ENCODE results near the gene TMCO4.
A peak's percentile ranks its signal among the peaks of the same experiment; 100 is the strongest.

Gene TMCO4

DNA sequence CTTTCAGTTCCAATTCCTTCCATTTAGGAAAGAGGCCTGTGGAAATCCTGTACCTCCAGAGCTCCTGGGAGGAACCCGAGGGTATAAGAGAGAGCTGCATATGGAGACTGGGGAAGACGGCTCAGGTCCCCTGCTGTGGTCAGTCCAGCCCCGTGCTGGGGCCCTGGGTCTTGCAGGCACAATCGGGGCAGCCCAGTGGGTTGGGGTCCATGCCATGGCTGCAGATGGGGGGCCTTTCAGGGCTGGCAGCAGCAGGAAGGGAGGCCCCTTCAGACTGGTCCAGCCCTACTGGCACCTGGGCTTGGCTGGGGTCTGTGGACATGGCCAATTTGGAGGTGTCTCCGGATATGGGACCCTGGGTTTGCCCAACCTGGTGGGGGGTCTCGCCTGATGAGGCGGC, 116.8 kb downstream of the TMCO4 start:
- DNase-seq: no peak

DNA sequence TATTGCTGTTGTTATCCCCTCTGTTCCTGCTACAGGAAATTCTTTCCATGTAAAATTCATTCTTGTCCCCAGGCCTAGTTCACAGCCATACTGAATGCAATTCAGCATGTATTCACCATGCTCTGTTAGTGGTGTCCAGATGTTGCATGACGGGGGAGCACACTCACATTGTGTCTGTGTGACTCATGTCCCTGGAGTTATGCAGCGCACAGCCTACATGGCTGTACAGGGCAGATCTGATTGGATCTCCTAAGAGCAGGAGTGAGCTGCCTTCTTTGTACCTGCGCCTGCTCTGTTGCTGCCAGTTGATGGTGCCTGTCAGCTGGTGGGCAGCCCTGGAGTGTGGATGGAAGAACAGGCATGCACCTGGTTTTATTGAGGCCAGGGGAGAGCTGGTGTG, 117.5 kb downstream of the TMCO4 start:
- DNase-seq: peak; percentile 56

DNA sequence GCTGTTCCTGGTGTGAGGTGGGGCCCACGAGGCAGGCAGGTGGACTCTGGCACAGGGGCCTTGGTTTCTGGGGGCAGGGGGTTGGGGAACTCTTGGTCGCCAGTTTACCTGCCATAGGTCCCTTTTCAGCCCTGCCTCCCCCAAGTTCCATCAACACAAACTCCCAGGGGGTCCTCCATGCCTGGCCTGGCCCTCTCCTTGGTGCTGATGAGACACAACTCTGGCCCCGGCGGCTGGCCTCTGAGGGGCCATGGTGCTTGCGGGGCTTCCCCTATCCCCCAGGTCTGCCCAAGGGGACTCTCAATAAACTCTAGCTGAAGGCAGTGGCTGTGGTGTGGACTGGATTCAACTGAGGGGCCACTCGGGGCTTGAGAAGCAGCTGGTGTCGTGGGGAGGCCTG, 119.1 kb downstream of the TMCO4 start:
- DNase-seq: no peak

DNA sequence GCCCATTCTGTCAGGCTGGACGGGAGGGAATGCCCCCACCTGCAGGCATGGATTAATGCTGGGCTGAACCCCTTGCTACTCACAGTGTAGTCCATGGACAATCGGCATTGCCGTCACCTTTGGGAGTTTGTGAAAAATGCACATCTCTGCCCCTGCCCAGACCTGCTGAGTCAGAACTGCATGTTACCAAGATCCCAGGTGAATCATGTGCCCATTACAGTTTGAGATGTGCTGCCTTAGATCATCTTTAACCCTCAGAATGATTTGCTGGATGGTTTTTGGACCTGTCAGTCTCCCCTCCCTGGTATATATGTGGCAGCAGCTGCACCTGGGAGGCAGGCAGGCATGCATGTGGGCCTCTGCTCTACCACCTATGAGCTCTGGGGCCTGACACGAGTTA, 120.0 kb downstream of the TMCO4 start:
- DNase-seq: no peak

DNA sequence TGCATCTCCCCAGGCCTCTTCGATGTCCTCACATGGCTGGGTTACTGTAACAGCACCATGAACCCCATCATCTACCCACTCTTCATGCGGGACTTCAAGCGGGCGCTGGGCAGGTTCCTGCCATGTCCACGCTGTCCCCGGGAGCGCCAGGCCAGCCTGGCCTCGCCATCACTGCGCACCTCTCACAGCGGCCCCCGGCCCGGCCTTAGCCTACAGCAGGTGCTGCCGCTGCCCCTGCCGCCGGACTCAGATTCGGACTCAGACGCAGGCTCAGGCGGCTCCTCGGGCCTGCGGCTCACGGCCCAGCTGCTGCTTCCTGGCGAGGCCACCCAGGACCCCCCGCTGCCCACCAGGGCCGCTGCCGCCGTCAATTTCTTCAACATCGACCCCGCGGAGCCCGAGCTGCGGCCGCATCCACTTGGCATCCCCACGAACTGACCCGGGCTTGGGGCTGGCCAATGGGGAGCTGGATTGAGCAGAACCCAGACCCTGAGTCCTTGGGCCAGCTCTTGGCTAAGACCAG, 120.7 kb downstream of the TMCO4 start:
- DNase-seq: no peak

DNA sequence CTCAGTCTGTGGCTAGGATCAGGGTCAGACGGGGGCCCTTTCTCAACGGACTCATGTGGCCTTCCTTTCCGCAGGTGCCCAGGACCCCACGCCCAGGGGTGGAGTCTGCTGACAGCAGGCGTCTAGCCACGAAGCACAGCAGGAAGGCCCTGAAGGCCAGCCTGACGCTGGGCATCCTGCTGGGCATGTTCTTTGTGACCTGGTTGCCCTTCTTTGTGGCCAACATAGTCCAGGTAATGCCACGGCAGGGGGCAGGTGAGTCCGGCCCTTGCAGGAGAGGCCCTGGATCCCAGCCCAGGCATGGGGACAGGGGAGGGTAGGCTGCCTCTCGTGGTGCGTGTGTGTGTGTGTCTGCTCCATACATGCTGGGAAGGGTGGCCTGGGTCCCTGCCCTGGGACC, 121.2 kb downstream of the TMCO4 start:
- DNase-seq: no peak

DNA sequence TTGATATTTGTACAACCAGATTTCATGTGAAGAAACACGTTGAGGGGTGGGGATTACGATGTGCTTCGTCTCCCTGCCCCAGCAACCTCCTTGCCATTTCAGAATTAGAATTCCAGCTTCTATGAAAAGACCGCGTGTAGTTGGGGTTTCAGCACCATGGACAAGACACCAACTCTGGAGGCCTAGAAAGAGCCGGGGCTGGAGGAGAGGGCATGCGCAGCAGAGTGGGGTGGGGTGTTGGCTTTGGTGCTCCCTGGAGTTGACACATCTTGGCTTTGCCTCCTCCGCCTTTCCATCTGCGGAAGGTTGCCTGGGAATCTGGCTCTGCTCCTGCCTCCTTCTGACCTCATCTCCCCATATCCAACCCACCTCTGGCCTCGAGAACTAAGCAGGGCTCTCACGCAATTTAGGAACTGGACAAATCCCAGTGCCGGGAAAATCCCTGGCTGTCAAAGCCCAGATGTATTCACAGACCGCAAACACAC, 123.2 kb downstream of the TMCO4 start:
- peak; percentile 87 for DNase-seq

DNA sequence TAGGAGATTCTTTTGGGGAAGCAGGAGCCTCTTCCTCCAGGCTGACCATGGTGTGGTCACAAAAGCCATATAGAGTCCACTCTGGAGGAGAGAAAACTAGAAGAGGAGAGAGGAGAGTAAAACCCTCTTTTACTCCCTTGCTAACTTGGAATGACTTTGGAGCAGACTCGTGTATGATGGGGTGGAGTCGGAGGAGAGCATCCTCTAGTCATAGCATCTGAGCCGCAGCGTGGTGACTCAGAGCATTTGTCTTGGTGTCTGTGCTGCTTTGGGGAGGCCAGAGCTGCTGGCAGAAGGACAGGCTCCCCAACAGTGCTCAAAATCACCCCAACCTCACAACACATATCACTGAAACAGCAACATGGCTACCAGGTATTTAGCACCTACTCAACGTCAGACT, 123.9 kb downstream of the TMCO4 start:
- DNase-seq: no peak

DNA sequence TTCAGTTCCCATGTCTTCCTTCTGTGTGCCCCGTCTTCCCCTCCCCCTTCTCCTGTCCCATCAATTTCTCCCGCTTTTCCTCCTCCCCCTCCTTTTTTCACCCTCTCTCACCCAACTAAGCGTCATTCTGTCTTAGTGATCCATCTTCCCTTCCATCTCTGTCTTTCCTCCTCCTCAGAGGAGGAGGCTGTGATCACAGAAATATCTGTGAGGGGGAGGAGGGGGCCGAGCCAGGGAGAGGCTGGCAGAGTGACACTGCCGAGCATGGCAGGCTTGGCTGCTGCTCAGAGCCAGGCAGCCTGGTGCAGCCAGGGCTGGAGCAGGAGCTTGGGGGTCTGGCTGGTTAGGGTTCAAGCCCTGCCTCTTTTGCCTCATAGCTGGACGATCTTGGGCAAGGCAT, 127.5 kb downstream of the TMCO4 start:
- DNase-seq: no peak

DNA sequence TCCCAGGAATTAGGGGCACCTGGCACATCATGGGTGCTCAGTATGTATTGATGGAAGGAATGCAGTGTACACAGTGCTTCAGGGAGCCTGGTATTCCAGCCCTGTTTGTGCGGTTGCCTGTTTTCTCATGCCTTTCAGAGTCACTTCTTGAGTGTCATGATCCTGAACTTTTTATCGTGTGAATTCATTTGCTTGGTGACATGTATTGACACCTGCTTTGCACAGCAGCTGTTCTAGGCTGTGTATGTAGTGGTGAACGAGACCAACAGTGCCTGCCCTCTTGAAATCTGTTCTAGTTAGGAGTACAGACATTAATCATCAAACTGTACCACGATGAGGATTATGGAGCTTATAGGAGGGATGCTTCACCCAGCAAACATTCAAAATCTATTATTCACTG, 128.9 kb downstream of the TMCO4 start:
- no peak for DNase-seq

DNA sequence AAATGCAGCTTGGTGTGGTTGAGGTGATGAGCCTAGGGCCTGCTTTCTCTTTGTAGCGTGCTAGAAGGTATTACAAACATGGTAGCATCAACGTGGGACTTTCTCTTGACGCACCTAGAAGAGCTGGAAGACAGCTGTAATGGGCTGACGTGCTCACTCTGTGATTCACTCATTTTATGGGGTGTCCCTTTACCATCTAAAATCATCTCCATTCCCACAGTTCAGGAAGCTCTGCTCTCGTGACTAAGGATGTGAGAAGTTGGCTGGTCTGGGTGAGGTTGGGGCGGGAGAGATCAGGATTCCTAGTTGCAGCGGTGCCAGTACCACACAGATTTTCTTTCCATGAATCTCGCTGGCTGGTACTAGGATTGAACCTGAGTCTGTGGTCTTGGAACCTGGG, 130.8 kb downstream of the TMCO4 start:
- no peak for DNase-seq

DNA sequence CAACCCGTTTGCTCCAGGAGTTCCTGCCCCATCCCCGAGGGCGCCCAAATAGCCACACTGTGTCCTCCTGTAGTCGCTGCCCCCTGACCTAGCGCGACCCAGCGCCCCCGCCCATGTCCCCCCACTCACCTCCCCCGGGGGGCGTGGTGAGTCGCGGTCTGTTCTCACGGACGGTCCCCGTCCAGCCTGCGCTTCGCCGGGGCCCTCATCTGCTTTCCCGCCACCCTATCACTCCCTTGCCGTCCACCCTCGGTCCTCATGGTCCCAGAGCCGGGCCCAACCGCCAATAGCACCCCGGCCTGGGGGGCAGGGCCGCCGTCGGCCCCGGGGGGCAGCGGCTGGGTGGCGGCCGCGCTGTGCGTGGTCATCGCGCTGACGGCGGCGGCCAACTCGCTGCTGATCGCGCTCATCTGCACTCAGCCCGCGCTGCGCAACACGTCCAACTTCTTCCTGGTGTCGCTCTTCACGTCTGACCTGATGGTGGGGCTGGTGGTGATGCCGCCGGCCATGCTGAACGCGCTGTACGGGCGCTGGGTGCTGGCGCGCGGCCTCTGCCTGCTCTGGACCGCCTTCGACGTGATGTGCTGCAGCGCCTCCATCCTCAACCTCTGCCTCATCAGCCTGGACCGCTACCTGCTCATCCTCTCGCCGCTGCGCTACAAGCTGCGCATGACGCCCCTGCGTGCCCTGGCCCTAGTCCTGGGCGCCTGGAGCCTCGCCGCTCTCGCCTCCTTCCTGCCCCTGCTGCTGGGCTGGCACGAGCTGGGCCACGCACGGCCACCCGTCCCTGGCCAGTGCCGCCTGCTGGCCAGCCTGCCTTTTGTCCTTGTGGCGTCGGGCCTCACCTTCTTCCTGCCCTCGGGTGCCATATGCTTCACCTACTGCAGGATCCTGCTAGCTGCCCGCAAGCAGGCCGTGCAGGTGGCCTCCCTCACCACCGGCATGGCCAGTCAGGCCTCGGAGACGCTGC, 133.9 kb downstream of the TMCO4 start:
- DNase-seq: no peak

DNA sequence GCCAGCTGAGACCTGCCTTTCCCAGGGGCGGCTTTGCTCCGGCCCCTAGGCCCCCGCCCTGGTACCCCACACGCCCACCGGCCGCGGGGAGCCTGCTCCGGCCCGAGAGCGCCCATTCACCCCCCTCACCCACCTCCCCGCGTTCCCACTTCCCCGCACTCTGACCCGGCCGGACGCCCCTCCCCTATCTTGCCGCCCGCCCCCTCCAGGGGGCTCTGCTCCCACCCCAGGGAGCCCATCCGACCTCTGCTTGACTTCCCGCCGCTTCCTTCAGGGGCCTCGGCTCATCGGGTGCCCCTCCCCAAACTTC, 134.6 kb downstream of the TMCO4 start:
- no peak for DNase-seq

DNA sequence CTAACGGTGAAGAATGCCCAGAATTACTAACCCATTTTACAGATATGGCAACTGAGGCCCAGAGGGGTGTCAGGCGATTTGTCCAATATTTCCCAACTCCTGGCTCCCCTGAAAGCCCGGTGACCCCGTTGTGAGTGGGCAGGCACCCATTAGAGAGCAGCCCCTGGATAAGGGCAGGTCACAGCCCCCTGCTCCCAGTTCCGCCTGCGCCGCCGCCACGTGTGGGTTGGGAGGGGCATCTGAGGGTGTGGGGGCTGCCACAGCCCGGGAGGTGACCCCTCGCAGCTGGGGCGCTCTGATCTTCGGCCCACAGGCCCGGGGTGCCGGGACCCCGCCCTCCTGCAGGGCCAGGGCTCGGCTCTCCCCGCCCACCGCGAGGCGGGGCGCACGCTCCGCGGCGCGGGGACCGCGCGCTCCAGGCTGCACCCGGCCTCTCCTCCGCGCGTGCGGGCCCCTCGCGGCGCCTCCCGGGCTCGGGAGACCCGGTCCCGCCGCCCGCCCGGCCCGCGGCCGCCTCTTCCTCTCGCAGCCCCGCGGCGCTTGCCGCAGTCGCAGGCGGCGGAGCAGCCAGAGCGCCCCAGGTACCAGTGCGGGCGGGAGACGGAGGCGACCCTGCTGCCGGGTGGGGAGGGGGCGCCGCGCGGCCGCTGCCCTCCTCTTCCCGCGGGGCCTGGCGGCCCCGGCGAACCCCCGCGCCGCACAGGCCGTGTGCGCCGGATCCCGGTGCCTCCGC, 135.1 kb downstream of the TMCO4 start, which contains the start of gene HTR6:
Gene HTR6, plus strand, starts transcription at position 423 of the 733 bp plus-strand sequence. CDS start 879 bp downstream, outside the sequence.
- DNase-seq: no peak

DNA sequence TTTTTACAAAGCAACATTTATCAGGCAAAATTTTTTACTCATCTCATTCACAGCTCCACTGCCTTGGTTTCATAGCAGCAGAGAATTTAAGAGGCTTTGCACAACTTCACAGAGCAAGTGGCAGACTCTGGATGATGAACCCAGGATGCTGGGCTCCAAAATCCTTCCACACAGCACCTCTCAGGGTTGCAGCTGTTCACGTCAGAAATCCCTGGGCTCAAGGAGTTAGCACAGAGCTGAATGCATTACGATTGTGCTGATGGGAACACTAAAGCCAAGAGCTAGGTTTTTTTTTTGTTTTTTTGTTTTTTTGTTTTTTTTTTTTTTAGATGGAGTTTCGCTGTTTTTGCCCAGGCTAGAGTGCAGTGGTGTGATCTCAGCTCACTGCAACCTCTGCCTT, 137.4 kb downstream of the TMCO4 start:
- no peak for DNase-seq

DNA sequence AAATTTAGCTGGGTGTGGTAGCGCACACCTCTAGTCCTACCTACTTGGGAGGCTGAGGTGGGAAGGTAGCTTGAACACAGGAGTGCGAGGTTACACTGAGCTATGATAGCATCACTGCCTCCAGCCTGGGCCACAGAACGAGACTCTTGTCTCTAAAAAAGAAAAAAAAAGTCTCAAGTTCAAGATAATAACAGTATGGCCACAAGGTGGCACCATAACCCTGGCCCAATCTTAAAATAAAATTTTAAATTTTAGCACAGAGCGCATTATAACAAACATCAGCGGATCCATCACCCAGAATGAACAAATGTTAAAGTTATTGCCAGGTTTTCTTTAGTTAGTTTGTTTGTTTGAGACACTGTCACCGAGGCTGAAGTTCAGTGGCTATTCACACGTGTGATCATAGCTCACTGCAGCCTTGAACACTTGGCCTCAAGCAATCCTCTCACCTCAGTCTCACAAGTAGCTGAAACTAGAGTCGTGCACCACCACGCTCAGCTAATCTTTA, 137.9 kb downstream of the TMCO4 start:
- DNase-seq: peak; percentile 83

DNA sequence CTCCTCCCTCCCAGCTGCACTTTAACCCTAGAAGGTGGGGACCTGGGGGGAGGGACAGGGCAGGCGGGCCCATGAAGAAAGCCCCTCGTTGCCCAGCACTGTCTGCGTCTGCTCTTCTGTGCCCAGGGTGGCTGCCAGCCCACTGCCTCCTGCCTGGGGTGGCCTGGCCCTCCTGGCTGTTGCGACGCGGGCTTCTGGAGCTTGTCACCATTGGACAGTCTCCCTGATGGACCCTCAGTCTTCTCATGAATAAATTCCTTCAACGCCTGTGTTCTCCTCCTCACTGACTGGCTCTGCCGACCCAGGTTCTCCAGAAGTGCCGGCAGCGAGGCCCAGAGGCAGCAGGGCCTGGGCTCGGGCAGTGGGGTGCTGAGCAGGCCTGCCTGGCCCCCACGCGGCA, 141.5 kb downstream of the TMCO4 start:
- no peak for DNase-seq

DNA sequence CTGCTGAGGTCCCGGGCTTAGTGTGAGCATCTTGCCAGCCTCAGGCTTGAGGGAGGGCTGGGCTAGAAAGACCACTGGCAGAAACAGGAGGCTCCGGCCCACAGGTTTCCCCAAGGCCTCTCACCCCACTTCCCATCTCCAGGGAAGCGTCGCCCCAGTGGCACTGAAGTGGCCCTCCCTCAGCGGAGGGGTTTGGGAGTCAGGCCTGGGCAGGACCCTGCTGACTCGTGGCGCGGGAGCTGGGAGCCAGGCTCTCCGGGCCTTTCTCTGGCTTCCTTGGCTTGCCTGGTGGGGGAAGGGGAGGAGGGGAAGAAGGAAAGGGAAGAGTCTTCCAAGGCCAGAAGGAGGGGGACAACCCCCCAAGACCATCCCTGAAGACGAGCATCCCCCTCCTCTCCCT, 142.2 kb downstream of the TMCO4 start:
- no peak for DNase-seq

DNA sequence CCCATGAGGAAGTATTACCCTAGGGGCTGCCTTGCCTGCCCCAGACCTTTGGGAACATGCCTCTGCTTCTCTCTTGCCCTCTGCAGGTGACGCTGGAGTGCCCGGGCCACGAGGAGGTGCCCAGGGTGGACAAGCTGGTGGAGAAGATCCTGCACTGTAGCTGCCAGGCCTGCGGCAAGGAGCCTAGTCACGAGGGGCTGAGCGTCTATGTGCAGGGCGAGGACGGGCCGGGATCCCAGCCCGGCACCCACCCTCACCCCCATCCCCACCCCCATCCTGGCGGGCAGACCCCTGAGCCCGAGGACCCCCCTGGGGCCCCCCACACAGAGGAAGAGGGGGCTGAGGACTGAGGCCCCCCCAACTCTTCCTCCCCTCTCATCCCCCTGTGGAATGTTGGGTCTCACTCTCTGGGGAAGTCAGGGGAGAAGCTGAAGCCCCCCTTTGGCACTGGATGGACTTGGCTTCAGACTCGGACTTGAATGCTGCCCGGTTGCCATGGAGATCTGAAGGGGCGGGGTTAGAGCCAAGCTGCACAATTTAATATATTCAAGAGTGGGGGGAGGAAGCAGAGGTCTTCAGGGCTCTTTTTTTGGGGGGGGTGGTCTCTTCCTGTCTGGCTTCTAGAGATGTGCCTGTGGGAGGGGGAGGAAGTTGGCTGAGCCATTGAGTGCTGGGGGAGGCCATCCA, 142.8 kb downstream of the TMCO4 start:
- DNase-seq: no peak

DNA sequence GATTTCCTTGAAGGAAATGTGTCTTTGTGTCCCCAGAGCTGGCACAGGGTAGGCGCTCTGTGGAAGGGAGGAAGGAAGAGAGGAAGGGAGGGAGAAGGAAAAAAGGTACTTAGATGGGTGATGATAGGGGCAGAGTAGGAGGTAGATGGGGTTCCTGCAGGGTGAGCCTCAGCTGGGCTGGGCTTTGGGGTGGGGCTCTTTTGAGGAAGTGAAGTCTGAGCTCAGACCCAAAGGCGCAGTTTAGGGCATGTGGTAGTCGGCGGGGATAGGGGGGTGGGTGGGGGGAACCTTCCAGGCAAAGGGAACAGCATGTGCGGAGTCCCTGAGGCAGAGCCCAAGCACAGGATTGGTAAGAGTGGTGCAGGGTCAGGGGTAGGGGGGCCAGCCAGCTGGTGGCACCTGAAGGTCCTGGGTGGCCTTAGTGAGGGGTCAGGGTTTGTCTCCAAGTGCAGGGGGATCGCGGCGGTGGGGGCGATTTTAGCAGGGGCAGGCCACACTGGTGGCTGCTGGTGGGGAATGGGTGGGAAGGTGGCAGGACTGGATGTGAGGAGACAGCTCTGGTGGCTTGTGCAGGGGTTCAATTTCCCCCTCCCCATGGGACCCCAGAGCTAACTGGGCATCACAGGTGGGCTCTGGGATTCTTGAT, 143.5 kb downstream of the TMCO4 start:
- no peak for DNase-seq

DNA sequence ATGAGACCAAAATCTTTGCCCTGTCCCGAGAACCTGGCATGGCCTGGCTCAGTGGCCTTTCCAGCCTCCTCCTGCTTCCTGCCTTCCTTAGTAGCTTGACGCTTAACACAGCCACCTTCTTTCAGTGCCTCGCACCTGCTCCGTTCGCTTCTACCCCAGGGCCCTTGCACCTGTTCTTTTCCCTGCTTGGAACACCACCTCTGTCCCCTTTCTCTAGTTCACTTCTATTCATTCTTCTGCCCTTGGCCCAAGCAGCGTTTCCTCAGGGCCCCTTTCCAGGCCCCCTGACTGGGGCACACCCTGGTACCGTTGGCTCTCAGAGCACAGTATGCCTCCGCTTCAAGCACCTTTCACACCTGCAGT, 144.0 kb downstream of the TMCO4 start:
- DNase-seq: no peak

DNA sequence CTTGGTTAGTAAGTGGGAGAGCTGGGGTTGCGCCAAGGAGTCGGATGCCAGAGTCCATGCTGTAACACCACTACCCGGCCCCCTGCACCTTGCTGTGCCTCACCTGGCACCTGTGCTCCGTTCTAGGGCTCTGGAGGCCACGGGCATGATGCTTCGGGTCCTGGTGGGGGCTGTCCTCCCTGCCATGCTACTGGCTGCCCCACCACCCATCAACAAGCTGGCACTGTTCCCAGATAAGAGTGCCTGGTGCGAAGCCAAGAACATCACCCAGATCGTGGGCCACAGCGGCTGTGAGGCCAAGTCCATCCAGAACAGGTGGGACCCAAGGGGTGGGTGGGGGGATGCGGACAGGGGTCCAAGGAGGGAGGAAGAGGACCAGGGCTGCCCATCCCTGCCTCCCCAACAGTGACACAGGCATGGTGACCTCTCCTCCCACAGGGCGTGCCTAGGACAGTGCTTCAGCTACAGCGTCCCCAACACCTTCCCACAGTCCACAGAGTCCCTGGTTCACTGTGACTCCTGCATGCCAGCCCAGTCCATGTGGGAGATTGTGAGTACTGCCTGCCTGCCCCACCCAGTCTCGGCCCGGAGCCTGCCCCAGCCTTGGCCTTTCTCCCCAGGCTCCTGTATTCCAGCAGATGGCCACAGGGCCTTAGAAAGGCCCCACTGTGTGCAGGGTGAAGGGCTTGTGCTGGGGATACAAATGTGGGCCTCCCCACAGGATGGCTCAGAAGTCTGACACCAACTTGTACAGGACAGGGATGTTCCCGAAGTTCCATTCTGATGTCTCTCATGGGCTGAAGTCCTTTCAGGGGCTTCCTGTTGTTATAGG, 144.6 kb downstream of the TMCO4 start:
- DNase-seq: no peak

Data from eye (tissue), 1 donor.